Endothelial cell of umbilical vein (primary cell): ENCODE results near the gene TMEM203. TPM values are rescaled to one million over a fixed set of nuclear protein-coding genes. Genes with fewer than 3 reads are reported as not detected.

Experiments
- BruUV-seq: library from RNA; stranded (reverse); fragments of 400-500 nt; replicated peaks from 2 replicates; lab custom pipeline; 2021; lab: Mats Ljungman, UMichigan
- CTCF ChIA-PET: fragments of 300-600, 350-600 bp; sonication (Branson Sonifier 250); formaldehyde crosslinking; loops from one replicate; lab custom pipeline; 2021; ENCODE audit warnings: antibody characterized with exemption, inconsistent platforms; lab: Charles Lee
- POLR2A ChIA-PET: fragments of 300-600, 350-600 bp; sonication (Branson Sonifier 250); formaldehyde crosslinking; loops from one replicate; lab custom pipeline; 2021; ENCODE audit warnings: antibody characterized with exemption, inconsistent platforms; lab: Charles Lee
- DNase-seq: peaks from one replicate; pipeline ENCODE4 v3.0.0-alpha.2; 2011; ENCODE audit warnings: low read depth, low spot score
- FAIRE-seq: peaks from 2 replicates; lab custom pipeline; 2011; peaks lifted over from hg19 to GRCh38; lab: Jason Lieb, UNC
- H2AFZ ChIP-seq: 2 replicates; pipeline ENCODE4 v1.6.0; 2012; ENCODE audit warnings: low read depth, low read length, control low read depth, inconsistent platforms
- H3K27ac ChIP-seq: 2 replicates; pipeline ENCODE4 v1.5.1; 2011; ENCODE audit warnings: low read depth, mild to moderate bottlenecking, control low read depth, low read length, moderate library complexity; ENCODE audit not compliant: insufficient read depth
- H3K27me3 ChIP-seq, 2 experiments: 2 replicates each; pipeline versions ENCODE4 v1.6.0 to v1.6.1; 2011; ENCODE audit warnings: low read length in 2 of 2, mixed read lengths in 1 of 2; ENCODE audit not compliant: control insufficient read depth in 2 of 2, insufficient read depth in 2 of 2
- H3K36me3 ChIP-seq, 2 experiments: 2 replicates in 1 of 2; 3 replicates in 1 of 2; pipeline ENCODE4 v1.5.1; 2011; ENCODE audit warnings: low read length in 2 of 2, mild to moderate bottlenecking in 1 of 2, moderate library complexity in 1 of 2; ENCODE audit not compliant: control insufficient read depth in 2 of 2, insufficient read depth in 2 of 2; ENCODE audit errors: extremely low read depth in 1 of 2
- H3K4me1 ChIP-seq: 3 replicates; pipeline ENCODE4 v1.5.1; 2011; ENCODE audit warnings: mild to moderate bottlenecking, low read length; ENCODE audit not compliant: control insufficient read depth, insufficient read depth; ENCODE audit errors: extremely low read depth
- H3K4me2 ChIP-seq: 2 replicates; pipeline ENCODE4 v1.6.1; 2011; ENCODE audit warnings: low read length, control low read depth, mixed read lengths; ENCODE audit not compliant: insufficient read depth
- H3K4me3 ChIP-seq, 3 experiments: fragments of 200-600 bp in 1 of 3; sonication (generic), shearing (Covaris generic) in 1 of 3; replicated peaks in 1 of 3; 2 replicates each; pipeline ENCODE4 v1.5.1; 2011 to 2016; ENCODE audit warnings: control low read depth in 3 of 3, low read length in 3 of 3, mild to moderate bottlenecking in 2 of 3, inconsistent platforms in 1 of 3, low read depth in 1 of 3, moderate library complexity in 1 of 3; ENCODE audit not compliant: insufficient read depth in 1 of 3
- H3K79me2 ChIP-seq: 2 replicates; pipeline ENCODE4 v1.6.0; 2012; ENCODE audit warnings: low read length, inconsistent platforms; ENCODE audit not compliant: control insufficient read depth, insufficient read depth
- H3K9ac ChIP-seq: replicated peaks from 2 replicates; pipeline ENCODE3; 2011; ENCODE audit warnings: low read length, control low read depth; ENCODE audit not compliant: insufficient read depth; ENCODE audit errors: extremely low read depth
- H3K9me1 ChIP-seq: replicated peaks from 3 replicates; pipeline ENCODE4 v1.6.0; 2011; ENCODE audit warnings: mild to moderate bottlenecking, low read length; ENCODE audit not compliant: control insufficient read depth, insufficient read depth; ENCODE audit errors: extremely low read depth
- H3K9me3 ChIP-seq: replicated peaks from 2 replicates; pipeline ENCODE4 v1.5.1; 2012; ENCODE audit warnings: low read length, inconsistent platforms; ENCODE audit not compliant: control insufficient read depth, insufficient read depth
- H4K20me1 ChIP-seq: replicated peaks from 2 replicates; pipeline ENCODE3; 2011; ENCODE audit warnings: mild to moderate bottlenecking, low read length; ENCODE audit not compliant: control insufficient read depth, insufficient read depth; ENCODE audit errors: extremely low read depth
- CTCF ChIP-seq, 2 donors: IDR thresholded peaks; 1 replicate in 1 of 2; 2 replicates in 1 of 2; pipeline ENCODE4 v1.5.1; 2011; ENCODE audit warnings: low read length in 2 of 2, mild to moderate bottlenecking in 2 of 2, moderate library complexity in 2 of 2, control low read depth in 1 of 2, inconsistent platforms in 1 of 2, low read depth in 1 of 2; ENCODE audit not compliant: insufficient read depth in 1 of 2; ENCODE audit errors: extremely low read depth in 1 of 2
- GATA2 ChIP-seq: IDR thresholded peaks from 2 replicates; pipeline ENCODE4 v1.7.0; 2011; ENCODE audit warnings: low read depth, mild to moderate bottlenecking, moderate library complexity, mixed read lengths, low read length; ENCODE audit not compliant: insufficient read length, insufficient read depth
- JUN ChIP-seq: IDR thresholded peaks from 2 replicates; pipeline ENCODE4 v1.6.1; 2011; ENCODE audit warnings: borderline replicate concordance, low read depth; ENCODE audit not compliant: insufficient read length, insufficient read depth
- MYC ChIP-seq: IDR thresholded peaks from one replicate; pipeline ENCODE4 v1.6.1; 2011; ENCODE audit warnings: mild to moderate bottlenecking, low read depth, low read length
- dilution Hi-C: fragments of 300-500 bp; cut with MboI; formaldehyde crosslinking; loops from one replicate; pipeline ENCODE4 v1.15.0; 2019; ENCODE audit warnings: low sequenced_read_pairs; ENCODE audit not compliant: extremely low pct_ligation_motif_present
- intact Hi-C: fragments of 100-400 bp; cut with micrococcal nuclease; formaldehyde crosslinking; loops from one replicate; pipeline ENCODE4 v1.10.0; 2022
- polyA plus RNA-seq, 4 experiments: library from polyadenylated mRNA; depleted of rRNA in 3 of 4; stranded (reverse) in 3 of 4; unstranded in 1 of 4; fragments of >200 nt; gene quantifications; 2 replicates each; pipeline versions ENCODE4 v1.2.1 to v1.2.3, GENCODE V29; 2011 to 2012; ENCODE audit warnings: missing spikeins in 1 of 4
- total RNA-seq: library from RNA; stranded (reverse); gene quantifications from 2 replicates; pipeline ENCODE4 v1.2.3, GENCODE V29; 2021

TMEM203 gene
- total and polyA plus RNA-seq, 2 donors (not counting 3 experiments of a cell fraction or from before 2014, with no cell fraction given), result 29.6 to 39.8 TPM

DNA sequence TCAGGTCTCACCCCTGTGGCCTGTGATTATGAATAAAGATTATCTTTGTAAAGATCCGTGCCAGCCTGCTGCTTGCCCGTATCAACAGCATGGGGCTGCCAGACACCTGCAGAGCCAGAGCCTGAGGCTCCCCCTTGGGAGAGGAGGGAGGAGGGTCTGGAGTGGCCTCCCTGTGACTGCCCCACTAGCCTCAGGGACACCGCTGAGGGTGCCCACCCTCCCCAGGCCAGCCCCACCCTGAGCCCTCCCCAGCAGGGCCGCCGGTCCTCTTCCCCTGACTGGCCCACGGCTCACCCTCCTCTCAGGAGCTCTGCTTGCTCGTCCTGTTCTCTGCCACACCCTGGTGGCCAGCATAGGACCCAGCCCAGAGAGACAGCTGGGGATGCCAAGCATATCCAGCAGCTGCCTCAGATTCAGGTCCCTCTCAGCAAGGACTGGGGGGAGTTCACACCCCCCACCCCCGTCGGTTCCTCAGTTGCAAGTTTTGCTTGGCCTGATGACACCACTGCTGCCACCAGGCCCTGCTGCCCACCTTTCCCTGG, 15.1 kb downstream of the TMEM203 start:
- no peak overlapping the region for H3K27ac ChIP-seq
- DNase-seq, result no peak
- no peaks in the 10 kb centered on the region for H3K9me1 ChIP-seq
- no peak for FAIRE-seq
- H3K9me3 ChIP-seq, result no peaks in the 10 kb centered on the region
- intact Hi-C loops, result no loop called here
- no peak overlapping the region for H3K4me2 ChIP-seq
- TF ChIP-seq JUN (no peak), CTCF (IDR thresholded peaks at IDR 0.05; ENCODE audit: extremely low read depth in 1 of 2, insufficient read depth in 1 of 2, low read depth in 1 of 2, low read length in 2 of 2) (no peak), MYC (no peak), GATA2 (no peak)
- H2AFZ ChIP-seq, result no peak overlapping the region
- ChIA-PET POLR2A (interaction anchor here (1.8 kb wide), 1 partner anchor 10 kb away, joined by 6 read pairs; the partner anchor contains the start of gene TPRN), CTCF (interaction anchor here (1.8 to 3.1 kb wide), 2 partner anchors 8 to 37 kb away, joined by 7 to 30 read pairs; partner anchors contain the start of gene RNF224)
- no TSS peak for BruUV-seq
- no peaks in the 10 kb centered on the region for H3K27me3 ChIP-seq
- H3K4me3 ChIP-seq, result no peak overlapping the region
- H4K20me1 ChIP-seq, result no peaks in the 10 kb centered on the region
- H3K79me2 ChIP-seq, result peaks cover 33% of the 10 kb centered on the region
- H3K4me1 ChIP-seq, result peaks cover 17% of the 10 kb centered on the region
- H3K36me3 ChIP-seq, result peaks cover 0 to 22% of the 10 kb centered on the region in 2 experiments
- H3K9ac ChIP-seq, result no peak overlapping the region
- dilution Hi-C loops, result no loop called here
